NCI-H2107 treated with DMSO at 0.1 percent for 48 hours (cell line): ENCODE data around the gene NLRP6.
"Not testable (repeated sequence)": the region's sequence is repeated elsewhere in the genome, so short reads cannot be mapped to it uniquely, and the experiment has no call there.

Experiments used
- DNase-seq: peaks from one replicate; lab custom pipeline; 2025; ENCODE audit not compliant: unreplicated experiment; lab: John Stamatoyannopoulos, UW

NLRP6 gene

GRCh38 chr11:278001-278951 lies at the start of gene NLRP6:
NLRP6 (plus strand) TSS chr11:278407; CDS start chr11:278570, 163 bp downstream.
- DNase-seq, result no peak

- DNase-seq, result no peak
Measured at GRCh38 chr11:230431-230830, 47.8 kb upstream of the NLRP6 start.

- DNase-seq, result no peak
Measured at GRCh38 chr11:232783-233565, 45.2 kb upstream of the NLRP6 start.

- DNase-seq, result no peak
Measured at GRCh38 chr11:235180-235579, 43.0 kb upstream of the NLRP6 start.

GRCh38 chr11:235609-235996 lies 42.6 kb upstream of the NLRP6 start:
- DNase-seq, result no peak

GRCh38 chr11:235997-236773 lies 42.0 kb upstream of the NLRP6 start, which contains the start of gene SIRT3:
SIRT3 (minus strand) TSS chr11:236342; CDS start chr11:236328, 14 bp downstream.
- peak; percentile 59 for DNase-seq

GRCh38 chr11:236774-237767 lies 41.1 kb upstream of the NLRP6 start, which contains the start of gene PSMD13:
PSMD13 (plus strand) TSS chr11:236976; CDS start chr11:237050, 74 bp downstream.
- DNase-seq, result peak; percentile 48

- not testable (repeated sequence) for DNase-seq
Measured at GRCh38 chr11:238346-238745, 39.9 kb upstream of the NLRP6 start.

- DNase-seq, result no peak
Measured at GRCh38 chr11:240315-240714, 37.9 kb upstream of the NLRP6 start.

- DNase-seq, result no peak
Measured at GRCh38 chr11:241634-242033, 36.6 kb upstream of the NLRP6 start.

- no peak for DNase-seq
Measured at GRCh38 chr11:244376-244775, 33.8 kb upstream of the NLRP6 start.

GRCh38 chr11:249062-249461 lies 29.1 kb upstream of the NLRP6 start:
- no peak for DNase-seq

GRCh38 chr11:250274-250673 lies 27.9 kb upstream of the NLRP6 start:
- DNase-seq, result no peak

GRCh38 chr11:250740-251299 lies 27.4 kb upstream of the NLRP6 start:
- no peak for DNase-seq

- no peak for DNase-seq
Measured at GRCh38 chr11:251550-251949, 26.7 kb upstream of the NLRP6 start.

- no peak for DNase-seq
Measured at GRCh38 chr11:252666-253065, 25.5 kb upstream of the NLRP6 start.

- DNase-seq, result no peak
Measured at GRCh38 chr11:253160-253885, 24.9 kb upstream of the NLRP6 start.

GRCh38 chr11:253886-254270 lies 24.3 kb upstream of the NLRP6 start:
- no peak for DNase-seq

GRCh38 chr11:255176-255575 lies 23.0 kb upstream of the NLRP6 start:
- no peak for DNase-seq
